ENCODE results near the gene STIM1. TPM values are rescaled to one million over a fixed set of nuclear protein-coding genes. Genes with fewer than 3 reads are reported as not detected.

The STIM1 gene
- total RNA-seq, 1 donor from 2014 or later, result 60.7 TPM

GRCh38 chr11:4040461-4040860, 185.0 kb downstream of the STIM1 start:
- Histone ChIP-seq H3K36me3 (no peaks in the 10 kb centered on the region), H3K27ac (no peak overlapping the region), H3K9me3 (no peaks in the 10 kb centered on the region), H3K4me3 (no peak overlapping the region), H3K4me1 (peaks cover 8% of the 10 kb centered on the region), H3K27me3 (no peaks in the 10 kb centered on the region)
- TF ChIP-seq CTCF (IDR thresholded peaks at IDR 0.05), result no peak
- DNase-seq, result no peak
- intact Hi-C loops (cut with DNase I), result no loop called here
- peak; percentile 47 for ATAC-seq

GRCh38 chr11:4041731-4042391, 186.4 kb downstream of the STIM1 start:
- Histone ChIP-seq H3K9me3 (no peaks in the 10 kb centered on the region), H3K4me3 (no peak overlapping the region)

GRCh38 chr11:4044976-4045646, 189.6 kb downstream of the STIM1 start:
- no peak for DNase-seq
- intact Hi-C loops (cut with DNase I), result no loop called here
- peak overlapping the region; percentile 17 for H3K27ac ChIP-seq
- TF ChIP-seq CTCF (IDR thresholded peaks at IDR 0.05), result no peak
- ATAC-seq, result no peak
- no peaks in the 10 kb centered on the region for H3K27me3 ChIP-seq
- no peaks in the 10 kb centered on the region for H3K9me3 ChIP-seq
- H3K4me1 ChIP-seq, result peaks cover 8% of the 10 kb centered on the region
- no peak overlapping the region for H3K4me3 ChIP-seq
- H3K36me3 ChIP-seq, result no peaks in the 10 kb centered on the region

More at GRCh38 chr11:4041731-4042391, 186.4 kb downstream of the STIM1 start:
- no peak for ATAC-seq
- no peaks in the 10 kb centered on the region for H3K36me3 ChIP-seq
- DNase-seq, result no peak
- H3K27ac ChIP-seq, result no peak overlapping the region
- TF ChIP-seq CTCF (IDR thresholded peaks at IDR 0.05), result no peak
- H3K4me1 ChIP-seq, result peaks cover 8% of the 10 kb centered on the region
- no peaks in the 10 kb centered on the region for H3K27me3 ChIP-seq
- intact Hi-C loops (cut with DNase I), result no loop called here

- no peaks in the 10 kb centered on the region for H3K36me3 ChIP-seq
- peaks cover 8% of the 10 kb centered on the region for H3K4me1 ChIP-seq
- H3K27me3 ChIP-seq, result no peaks in the 10 kb centered on the region
- DNase-seq (no peak), ATAC-seq (no peak)
- intact Hi-C loops (cut with DNase I), result no loop called here
- no peak overlapping the region for H3K27ac ChIP-seq
- H3K9me3 ChIP-seq, result no peaks in the 10 kb centered on the region
- no peak for TF ChIP-seq CTCF (IDR thresholded peaks at IDR 0.05)
- H3K4me3 ChIP-seq, result no peak overlapping the region
These were observed 192.9 kb downstream of the STIM1 start for GRCh38 chr11:4048340-4048739.

GRCh38 chr11:4049006-4049405, 193.5 kb downstream of the STIM1 start:
- H3K4me1 ChIP-seq, result peaks cover 8% of the 10 kb centered on the region
- no peak for TF ChIP-seq CTCF (IDR thresholded peaks at IDR 0.05)
- DNase-seq (no peak), ATAC-seq (peak; percentile 64)
- no peaks in the 10 kb centered on the region for H3K36me3 ChIP-seq
- no peaks in the 10 kb centered on the region for H3K9me3 ChIP-seq
- intact Hi-C loops (cut with DNase I), result no loop called here
- no peaks in the 10 kb centered on the region for H3K27me3 ChIP-seq
- no peak overlapping the region for H3K4me3 ChIP-seq
- H3K27ac ChIP-seq, result no peak overlapping the region
